NCI-H226 (cell line): ENCODE data around the gene PGLYRP2.
"Not testable (repeated sequence)": the region's sequence is repeated elsewhere in the genome, so short reads cannot be mapped to it uniquely, and the experiment has no call there.

ENCODE experiments used
- DNase-seq: peaks from one replicate; pipeline ENCODE4 v3.0.0-alpha.2; 2015

The PGLYRP2 gene

DNA sequence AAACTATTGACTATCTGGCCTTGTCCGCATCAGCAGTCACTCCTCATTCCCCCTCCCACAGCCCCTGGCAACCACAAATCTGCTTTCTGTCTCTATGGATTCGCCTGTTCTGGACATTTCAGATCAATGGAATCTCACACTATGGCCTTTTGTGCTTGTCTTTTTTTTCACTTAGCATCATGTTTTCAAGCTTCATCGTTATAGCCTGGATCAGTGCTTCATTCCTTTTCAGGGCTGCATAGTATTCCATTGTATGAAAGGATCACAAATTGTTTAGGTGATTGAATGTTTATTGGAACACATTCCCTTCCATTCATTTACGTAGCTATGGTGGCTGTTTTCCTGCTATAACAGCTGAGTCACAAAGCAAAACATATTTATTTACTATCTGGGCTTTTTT lies 7.7 kb upstream of the PGLYRP2 start:
- no peak for DNase-seq

DNA sequence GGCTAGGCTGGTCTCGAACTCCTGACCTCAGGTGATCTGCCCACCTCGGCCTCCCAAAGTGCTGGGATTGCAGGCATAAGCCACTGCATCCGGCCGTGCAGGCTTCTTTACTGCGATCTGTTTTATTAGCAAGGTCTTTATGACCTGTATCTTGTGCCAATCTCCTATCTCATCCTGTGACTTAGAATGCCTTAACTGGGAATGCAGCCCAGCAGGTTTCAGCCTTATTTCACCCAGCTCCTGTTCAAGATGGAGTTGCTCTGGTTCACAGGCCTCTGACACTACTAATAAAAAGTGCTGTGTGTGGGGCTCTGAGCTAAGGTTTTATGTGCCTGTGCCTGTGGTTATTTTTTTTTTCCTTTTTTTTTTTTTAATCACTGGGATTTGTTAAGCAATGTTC lies 6.5 kb upstream of the PGLYRP2 start:
- not testable (repeated sequence) for DNase-seq

DNA sequence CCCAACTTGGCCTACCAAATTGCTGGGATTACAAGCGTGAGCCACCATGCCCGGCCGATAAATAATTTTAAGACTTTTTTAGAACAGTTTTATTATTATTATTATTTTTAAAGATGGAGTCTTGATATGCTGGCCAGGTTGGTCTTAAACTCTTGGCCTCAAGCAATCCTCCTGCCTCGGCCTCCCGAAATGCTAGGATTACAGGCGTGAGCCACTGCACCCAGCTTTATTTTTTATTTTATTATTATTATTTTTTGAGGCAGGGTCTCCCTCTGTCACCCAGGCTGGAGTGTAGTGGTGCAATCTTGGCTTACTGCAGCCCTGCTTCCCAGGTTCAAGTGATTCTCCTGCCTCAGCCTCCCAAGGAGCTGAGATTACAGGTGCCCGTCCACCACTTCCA lies 1.7 kb upstream of the PGLYRP2 start:
- DNase-seq = not testable (repeated sequence)

DNA sequence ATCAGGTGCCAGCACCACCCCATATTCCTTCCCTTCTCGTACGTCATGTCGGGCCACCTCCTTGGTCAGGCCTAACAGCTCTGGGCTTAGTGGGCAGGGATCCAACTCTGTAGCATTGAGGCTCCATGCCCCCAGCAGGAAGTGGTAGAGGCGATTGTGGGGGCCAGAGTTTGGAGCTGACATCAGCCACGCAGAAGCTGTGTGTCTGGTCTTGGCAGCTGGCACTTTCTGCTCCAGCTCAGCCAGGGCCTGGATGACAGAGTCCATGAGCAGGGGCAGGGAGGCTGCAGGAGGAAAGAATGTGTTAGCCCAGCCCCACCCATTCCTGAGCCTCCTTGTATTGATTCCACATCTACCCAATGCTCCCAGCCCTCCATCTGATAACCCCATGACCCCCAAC lies 3.0 kb downstream of the PGLYRP2 start:
- DNase-seq = no peak

DNA sequence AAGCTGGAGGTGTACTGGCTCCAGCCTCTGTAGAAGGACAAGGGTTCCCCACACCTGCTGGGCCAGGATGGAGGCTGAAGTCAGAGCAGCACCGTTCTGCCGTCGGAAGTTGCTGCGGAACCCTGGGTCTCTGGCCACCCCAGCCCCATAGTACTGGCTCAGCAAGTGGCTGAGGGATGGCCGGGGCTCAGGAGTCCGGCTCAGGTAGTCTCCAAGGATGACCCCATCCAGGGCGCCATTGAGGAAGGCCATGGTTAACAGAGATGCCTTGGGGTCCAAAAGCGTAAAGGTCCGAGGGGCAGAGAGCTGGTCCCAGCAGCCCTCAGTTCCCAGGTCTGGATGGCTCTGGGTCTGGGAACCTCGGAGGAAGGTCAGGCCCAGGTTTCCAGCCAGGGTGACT lies 3.7 kb downstream of the PGLYRP2 start:
- DNase-seq = no peak

DNA sequence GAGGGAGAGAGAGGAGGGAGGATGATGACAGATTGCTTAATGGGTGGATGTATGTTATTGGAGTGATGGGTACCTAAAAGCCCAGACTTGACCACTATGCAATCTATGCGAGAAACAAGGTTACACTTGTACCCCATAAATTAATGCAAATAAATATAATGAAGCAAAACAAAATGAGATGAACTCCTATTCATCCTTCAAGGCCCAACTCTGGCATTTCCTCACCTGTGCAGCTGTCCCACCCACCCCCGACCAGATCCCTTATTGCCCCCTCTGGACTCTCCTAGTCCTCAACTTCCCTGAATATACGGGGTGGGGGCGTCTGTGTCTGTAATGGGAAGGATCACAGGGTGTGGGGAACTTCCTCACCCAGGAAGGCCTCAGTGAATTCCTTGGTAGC lies 4.1 kb downstream of the PGLYRP2 start:
- no peak for DNase-seq

DNA sequence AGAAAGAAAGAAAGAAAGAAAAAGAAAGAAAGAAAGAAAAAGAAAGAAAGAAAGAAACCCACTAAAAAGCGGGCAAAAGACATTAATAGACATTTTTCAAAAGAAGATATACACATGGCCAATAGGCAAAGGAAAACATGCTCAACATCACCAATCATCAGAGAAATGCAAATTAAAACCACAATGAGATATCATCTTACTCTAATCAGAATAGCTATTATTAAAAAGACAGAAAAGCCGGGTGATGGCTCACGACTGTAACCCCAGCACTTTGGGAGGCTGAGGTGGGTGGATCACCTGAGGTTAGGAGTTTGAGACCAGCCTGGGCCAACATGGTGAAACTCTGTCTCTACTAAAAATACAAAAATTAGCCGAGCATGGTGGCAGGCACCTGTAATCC lies 5.5 kb downstream of the PGLYRP2 start:
- not testable (repeated sequence) for DNase-seq

DNA sequence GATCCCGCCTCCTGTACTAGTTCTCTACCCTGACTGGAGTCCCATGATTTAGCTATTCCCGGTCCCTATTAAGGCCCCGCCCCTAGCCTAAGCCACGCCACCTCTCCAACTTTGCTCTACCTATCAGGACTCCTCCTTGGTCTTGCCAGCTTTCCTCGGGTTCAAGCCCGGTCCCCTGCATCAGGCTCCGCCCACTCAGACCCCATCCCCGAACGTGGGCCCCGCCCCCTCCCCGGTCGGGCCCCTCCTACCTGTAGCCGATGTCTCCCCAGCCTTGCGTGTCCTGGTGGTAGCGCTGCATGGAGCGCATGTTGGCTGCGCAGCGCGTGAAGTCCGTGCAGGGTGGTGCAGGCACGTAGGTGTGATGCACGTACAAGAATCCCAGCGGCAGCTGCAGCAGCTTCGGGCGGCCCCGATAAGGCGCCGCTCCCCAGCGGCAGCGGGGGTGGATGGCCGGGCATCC lies 7.6 kb downstream of the PGLYRP2 start:
- DNase-seq = no peak

DNA sequence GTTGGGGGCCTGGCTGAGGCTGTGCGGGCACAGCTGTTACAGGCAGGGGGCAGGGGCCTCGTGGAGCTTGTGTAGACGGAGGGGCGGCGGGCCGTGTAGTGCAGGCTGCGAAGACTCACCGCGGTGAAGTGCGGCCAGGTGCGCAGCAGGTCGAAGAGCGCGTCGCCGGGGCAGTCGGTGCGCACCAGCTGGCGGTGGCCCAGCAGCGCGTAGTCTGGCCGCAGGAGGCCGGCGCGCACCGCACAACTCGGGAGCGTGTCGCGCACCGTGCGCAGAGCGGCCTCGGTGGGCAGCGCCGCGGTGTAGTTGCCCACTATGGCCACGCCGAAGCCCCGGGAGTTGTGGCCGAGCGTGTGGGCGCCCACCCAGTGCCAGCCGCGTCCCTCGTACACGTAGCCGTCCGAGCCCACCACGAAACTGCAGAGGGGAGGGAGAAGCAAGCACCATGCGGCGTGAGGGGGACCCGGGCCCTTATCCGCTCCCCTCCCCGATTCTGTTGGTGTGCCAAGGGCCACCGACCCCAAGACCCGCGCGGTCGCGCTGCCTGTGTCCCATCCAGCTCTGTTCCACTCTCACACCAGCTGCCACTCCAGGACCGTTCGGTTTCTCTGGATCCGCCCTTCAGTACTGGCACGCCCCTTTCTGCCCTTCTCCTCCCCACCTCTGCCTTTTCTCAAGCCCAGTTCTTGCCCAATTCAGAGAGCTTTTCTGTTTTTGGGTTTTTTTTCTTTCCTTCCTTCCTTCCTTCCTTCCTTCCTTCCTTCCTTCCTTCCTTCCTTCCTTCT lies 9.6 kb downstream of the PGLYRP2 start:
- no peak for DNase-seq

DNA sequence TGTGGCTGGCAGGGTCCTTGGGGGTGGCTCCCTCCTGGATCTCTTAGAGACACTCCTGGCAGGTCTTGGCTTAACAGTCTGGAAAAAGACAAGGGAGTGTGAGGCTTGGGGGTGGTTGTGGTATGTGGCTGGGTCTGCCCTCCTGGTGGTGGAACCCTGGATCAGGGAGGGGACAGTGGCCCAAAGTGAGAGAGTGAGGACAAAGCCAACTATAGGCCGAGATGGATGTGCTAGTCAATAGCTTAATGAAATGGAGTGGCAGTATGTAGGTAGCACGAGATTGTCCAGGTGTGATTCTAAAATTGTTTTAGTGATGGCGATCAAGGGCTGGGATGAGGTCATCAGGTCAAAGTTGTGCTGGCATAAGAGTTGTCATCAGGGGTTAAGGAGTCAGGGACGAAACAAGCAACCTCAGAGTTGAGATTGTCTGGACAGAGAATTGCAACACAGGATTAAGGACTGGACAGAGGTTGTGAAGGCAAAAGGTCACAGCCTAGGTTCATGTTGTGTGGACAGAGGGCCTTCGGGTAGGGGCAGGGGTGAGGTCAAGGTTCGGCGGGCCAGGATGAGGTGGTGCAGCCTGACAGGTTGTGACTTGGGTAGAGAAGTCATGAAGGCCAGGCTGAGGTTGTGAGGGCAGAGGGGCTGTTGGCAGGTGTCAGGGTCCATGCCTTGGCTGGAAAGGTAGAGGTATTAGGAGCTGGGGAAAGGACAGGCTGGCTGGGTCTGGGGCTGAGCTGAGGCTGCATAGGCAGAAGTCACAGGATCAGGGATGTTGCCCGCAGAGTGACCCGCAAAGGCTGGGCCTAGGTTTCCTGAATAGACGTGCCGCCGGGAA lies 10.4 kb downstream of the PGLYRP2 start:
- DNase-seq = no peak

DNA sequence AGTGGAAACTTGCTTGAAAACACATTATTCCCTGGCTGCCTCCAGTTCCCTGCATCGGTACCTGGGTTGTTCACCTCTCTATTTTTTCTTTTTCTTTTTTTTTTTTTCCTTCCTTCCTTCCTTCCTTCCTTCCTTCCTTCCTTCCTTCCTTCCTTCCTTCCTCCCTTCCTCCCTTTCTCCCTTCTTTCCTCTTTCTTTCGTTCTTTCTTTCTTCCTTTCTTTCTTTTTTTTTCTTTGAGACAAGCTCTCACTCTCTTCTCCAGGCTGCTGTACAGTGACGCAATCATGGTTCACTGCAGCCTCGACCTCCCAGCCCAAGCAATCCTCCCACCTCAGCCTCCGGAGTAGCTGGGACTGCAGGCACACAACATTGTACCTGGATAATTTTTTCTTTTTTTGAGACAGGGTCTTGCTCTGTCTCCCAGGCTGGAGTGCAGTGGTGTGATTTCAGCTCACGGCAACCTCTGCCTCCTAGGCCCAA lies 11.5 kb downstream of the PGLYRP2 start:
- no peak for DNase-seq

DNA sequence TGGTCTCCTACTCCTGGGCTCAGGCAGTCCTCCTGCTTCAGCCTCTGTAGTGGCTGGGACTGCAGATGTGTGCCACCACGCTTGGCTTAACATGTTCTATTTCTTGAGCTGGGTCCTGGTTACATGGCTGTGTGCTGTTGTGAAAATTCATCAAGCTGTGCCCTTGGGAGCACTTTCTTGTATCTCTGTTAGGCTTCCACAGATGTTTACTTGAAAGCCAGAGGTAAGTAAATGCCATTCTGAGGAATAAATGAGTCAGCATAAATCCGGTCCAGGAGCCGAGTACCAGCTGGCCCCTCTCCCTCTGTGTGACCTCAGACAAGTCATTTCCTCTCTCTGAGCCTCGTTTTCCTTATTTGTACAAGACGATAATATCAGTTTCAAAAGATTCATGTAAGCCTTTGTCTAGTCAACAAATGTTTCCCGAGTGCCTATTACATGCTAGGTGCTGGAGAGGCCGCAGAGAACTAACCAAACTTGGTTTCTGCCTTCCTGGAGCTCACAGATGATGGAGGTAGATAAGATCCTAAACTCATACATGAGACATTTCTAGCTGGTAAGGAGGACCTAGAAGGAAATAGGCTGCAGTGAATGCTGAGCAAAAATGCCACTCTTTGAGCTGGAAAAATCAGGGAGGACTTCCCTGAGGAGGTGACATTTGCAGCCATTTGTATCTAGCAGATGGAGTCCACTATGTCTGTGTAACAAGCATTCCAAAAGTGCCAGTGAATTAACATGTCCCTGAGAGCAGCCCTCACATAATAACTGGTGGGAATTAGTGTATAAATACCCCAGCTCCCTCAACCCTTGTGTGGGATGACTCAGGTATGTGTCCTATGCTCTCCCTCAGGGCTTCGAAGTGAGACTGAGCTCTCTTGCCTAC lies 12.2 kb downstream of the PGLYRP2 start:
- DNase-seq = peak; percentile 50

DNA sequence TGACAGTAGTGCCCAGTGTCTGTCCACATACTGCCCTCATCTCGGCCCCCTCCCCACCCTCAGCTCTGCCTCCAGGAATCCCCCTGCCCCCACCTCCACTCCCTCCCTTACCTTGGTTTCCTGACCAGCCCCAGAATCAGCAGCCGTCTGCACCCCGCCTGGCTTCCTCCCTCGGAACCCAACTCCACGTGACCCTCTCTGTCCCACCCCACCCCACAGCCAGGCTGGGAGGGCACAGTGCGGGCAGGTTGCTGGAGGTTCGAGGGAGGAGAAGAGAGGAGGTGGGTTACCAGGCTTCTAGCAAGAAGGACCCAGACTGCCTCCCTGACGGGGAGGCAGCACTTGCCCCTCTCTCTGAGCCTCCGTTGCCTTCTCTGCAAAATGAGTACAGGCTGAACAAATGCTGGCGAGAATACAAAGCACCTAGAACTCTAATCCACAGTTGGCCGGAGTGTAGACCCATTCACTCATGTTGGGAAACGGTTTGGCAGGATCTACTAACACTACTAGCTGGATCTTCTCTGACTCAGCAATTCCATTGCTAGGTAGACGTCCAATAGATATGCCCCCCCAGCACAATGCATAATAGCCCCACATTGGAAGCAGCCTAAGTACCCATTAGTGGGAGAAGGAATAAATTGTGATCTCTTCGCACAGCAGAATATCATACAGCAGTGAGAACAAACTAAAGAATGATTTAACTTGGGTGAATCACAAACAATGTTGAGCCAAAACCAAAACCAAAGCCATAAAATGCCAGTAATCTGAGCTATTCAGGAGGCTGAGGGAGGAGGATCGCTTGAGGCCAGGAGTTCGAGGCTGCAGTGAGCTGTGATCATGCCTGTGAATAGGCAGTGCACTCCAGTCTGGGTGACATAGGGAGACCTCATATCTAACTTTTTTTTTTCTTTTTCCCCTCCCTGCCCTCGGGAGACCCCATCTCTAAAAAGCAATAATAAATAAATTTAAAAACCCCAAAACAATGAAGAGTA lies 14.6 kb downstream of the PGLYRP2 start, which contains the start of gene RASAL3:
Gene RASAL3 (minus strand): TSS at position 151 of the 992 bp plus-strand sequence. CDS start 186 bp downstream, outside the sequence.
- DNase-seq = no peak

DNA sequence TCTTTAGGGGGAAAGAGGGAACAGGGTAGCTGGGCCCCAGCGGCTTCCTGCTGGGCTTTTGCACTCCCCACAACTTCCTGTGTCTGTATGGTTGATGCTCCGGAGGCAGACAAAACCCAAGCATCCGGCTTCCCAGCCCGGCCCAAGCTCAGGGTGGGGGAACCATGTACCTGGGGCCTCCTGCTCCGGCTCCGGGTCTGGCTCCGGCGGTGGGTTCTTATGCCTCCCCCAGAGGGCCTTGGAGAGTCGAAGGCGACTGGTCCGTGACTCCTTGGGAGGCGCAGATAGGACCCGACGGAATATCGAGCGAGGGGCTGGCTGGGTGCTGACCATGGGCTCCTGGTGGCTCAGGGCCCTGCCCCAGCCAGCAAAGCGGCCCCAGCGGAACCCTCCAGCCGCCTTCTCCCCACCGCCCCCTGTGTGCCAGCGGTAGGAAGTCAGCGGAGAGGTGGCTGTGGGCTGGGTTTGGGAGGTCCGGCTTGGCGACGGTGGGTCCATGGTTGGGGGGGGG lies 15.4 kb downstream of the PGLYRP2 start:
- no peak for DNase-seq

DNA sequence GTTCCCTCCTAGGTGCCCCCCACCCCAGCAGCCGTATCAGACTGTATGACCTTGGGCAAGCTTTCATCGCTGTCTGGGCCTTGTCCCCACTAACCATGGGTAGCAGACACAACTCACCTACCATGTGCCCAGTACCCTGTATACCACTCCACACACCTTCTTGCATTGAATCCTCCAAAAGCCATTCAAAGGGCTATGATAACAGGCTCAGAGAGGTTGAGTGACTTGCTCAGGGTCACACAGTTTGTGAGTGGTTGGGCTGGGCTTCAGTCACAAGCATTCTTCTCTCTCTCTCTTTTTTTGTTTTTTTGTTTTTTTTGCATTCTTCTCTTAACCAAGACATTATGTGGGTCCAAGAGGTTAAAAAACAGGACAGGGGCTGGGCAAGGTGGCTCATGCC lies 17.6 kb downstream of the PGLYRP2 start:
- no peak for DNase-seq

DNA sequence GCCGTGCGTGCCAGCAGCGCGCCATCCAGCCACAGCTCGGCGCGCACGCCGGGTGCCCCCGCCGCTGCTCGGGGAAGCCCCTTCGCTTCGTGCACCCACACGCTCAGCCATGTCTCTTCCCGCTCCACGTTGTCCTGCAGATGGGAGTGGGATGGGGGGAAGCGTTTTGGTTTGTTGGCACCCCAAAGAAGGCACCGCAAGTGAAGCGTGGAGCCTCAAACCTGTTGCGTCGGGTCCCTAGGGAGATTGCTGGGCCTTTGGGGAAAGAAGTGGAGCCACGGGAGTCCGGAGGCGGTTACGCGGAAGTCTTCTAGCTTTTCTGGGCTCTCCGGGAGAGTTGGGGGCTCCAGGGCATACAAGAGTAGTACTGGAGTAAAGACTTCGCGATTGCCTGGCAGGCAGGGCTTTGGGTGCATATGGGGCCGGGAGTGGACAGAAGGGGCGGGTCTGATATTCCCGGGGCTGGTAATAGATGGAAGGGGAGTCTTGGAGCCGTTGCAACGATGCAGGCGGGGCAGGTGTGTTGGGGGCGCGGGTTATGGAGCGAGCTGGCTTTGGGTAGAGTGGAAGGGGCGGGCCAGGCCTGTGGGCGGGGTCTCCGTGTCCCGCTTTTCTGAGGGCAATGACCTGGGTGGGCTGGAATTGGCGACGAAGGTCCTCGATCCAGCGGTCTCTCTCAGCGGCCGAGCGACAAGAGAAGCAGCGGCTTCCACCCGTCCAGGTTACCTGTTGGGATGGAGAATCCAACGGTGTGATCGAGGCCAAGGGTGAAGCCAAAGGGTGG lies 21.4 kb downstream of the PGLYRP2 start:
- DNase-seq = no peak

DNA sequence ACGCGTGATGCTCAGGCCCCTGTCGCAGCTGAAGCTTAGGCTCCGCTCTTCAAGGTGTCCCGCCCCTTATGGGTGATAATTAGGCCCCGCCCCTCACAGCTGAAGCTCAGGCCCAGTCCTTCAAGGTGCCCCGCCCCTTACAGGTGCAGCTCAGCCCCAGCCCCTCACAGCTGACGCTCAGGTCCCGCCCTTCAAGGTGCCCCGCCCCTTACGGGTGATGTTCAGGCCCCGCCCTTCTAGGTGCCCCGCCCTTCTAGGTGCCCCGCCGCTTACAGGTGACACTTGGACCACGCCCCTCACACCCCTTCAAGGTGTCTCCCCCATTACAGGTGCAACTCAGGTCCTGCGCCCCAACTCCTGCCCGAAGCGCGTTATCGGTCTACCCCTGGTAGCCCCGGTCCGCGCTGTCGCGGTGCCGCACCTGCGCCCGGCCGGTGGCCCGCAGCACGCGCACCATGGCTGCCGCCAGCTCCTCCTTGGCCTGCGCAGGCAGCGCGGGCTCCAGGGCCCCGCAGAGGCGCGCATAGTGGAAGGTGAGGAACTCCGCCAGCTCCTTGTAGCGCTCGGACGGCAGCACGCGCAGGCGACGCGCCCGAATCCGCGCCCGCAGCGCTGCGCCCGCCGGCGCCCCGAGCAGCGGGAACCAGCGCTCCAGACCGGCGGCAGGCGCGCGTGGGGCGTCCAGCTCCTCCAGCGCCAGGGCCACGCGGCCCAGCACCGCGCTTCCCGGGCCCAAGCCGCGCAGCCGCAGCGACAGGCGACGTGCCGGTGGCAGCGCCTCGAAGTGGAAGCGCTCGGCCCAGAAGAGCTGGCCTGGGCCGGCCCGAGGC lies 22.2 kb downstream of the PGLYRP2 start:
- DNase-seq = no peak

DNA sequence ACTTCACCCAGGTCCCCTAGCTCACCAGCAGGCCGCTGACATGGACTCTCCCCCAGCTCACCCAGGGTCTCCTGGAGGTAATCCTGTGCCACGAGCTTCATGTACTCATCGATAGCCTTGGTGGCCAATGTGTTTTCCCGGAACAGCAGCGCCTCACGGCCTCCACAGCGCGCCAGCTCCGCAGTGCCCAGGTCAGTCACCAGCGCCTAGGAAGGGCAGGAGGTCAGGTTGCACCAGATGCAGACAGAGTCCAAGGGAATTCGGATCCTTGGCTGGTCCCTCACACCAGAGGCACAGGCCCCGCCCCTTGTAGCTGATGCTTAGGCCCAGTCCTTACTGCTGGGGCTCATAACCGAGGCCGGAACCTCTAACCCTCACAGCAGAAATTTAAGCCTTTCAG lies 22.9 kb downstream of the PGLYRP2 start:
- DNase-seq = no peak

DNA sequence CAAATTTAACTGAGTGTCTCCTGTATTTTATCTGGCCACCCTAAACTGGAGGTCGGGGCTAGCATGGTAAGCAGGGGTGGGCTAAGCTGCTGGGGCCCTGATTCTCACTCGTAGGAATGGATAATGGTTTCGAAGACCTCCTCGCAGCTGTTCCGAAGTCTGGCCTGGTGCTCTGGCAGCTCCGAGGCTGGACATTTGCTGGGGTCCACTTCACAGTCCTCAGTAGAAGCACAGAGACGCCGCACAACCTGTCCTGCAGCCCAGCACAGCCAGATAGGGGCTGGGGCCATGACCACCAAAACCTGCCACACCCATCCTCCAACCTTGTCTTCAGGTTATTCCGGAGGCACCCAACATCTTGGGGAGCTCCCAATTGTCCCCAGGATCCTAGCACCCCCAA lies 23.3 kb downstream of the PGLYRP2 start:
- no peak for DNase-seq
